Measurements from ENCODE around the gene SLC16A8.

The SLC16A8 gene

GRCh38 chr22:38067028-38067415, 17.0 kb downstream of the SLC16A8 start:
- no peak overlapping the region for H3K9ac ChIP-seq (ENCODE audit: low read depth, low read length)
- H3K9me3 ChIP-seq (ENCODE audit: control insufficient read depth, insufficient read depth, low read length): no peaks in the 10 kb centered on the region
- H3K4me1 ChIP-seq (ENCODE audit: insufficient read depth, low read length): no peaks in the 10 kb centered on the region
- peaks cover 13% of the 10 kb centered on the region; the same call in 1 of the 2 replicates for H3K36me3 ChIP-seq (ENCODE audit: insufficient read depth, low read length)

- Histone ChIP-seq H3K4me1 (ENCODE audit: insufficient read depth, low read length) (no peaks in the 10 kb centered on the region), H3K9me3 (ENCODE audit: control insufficient read depth, insufficient read depth, low read length) (no peaks in the 10 kb centered on the region), H3K9ac (ENCODE audit: low read depth, low read length) (no peak overlapping the region), H3K36me3 (ENCODE audit: insufficient read depth, low read length) (peaks cover 13% of the 10 kb centered on the region; the same call in 1 of the 2 replicates)
Measured at GRCh38 chr22:38066381-38067027, 17.5 kb downstream of the SLC16A8 start.

- Histone ChIP-seq H3K4me1 (ENCODE audit: insufficient read depth, low read length) (no peaks in the 10 kb centered on the region), H3K9ac (ENCODE audit: low read depth, low read length) (no peak overlapping the region), H3K36me3 (ENCODE audit: insufficient read depth, low read length) (peaks cover 13% of the 10 kb centered on the region; the same call in 1 of the 2 replicates), H3K9me3 (ENCODE audit: control insufficient read depth, insufficient read depth, low read length) (no peaks in the 10 kb centered on the region)
Measured at GRCh38 chr22:38065539-38065938, 18.4 kb downstream of the SLC16A8 start.

GRCh38 chr22:38062791-38063190, 21.2 kb downstream of the SLC16A8 start:
- H3K36me3 ChIP-seq (ENCODE audit: insufficient read depth, low read length): peaks cover 11% of the 10 kb centered on the region; the same call in 1 of the 2 replicates

GRCh38 chr22:38056969-38057891, 26.8 kb downstream of the SLC16A8 start, which contains the start of gene PICK1:
Gene PICK1, plus strand, starts transcription at chr22:38057404. Its CDS starts 406 bp downstream, at chr22:38057810.
- Histone ChIP-seq H3K4me1 (ENCODE audit: insufficient read depth, low read length) (0 out of 2 replicates have a peak, but pooled peaks cover 5% of the 10 kb centered on the region), H3K9me3 (ENCODE audit: control insufficient read depth, insufficient read depth, low read length) (no peaks in the 10 kb centered on the region), H3K36me3 (ENCODE audit: insufficient read depth, low read length) (peaks cover 4% of the 10 kb centered on the region; the same call in 1 of the 2 replicates), H3K9ac (ENCODE audit: low read depth, low read length) (peak within 1 kb of the TSS; percentile 80)

More at GRCh38 chr22:38062791-38063190, 21.2 kb downstream of the SLC16A8 start:
- 0 out of 2 replicates have a peak, but pooled peaks cover 3% of the 10 kb centered on the region for H3K4me1 ChIP-seq (ENCODE audit: insufficient read depth, low read length)
- H3K9me3 ChIP-seq (ENCODE audit: control insufficient read depth, insufficient read depth, low read length): no peaks in the 10 kb centered on the region
- no peak overlapping the region for H3K9ac ChIP-seq (ENCODE audit: low read depth, low read length)

- H3K9me3 ChIP-seq (ENCODE audit: control insufficient read depth, insufficient read depth, low read length): no peaks in the 10 kb centered on the region
- H3K4me1 ChIP-seq (ENCODE audit: insufficient read depth, low read length): peaks cover 3% of the 10 kb centered on the region; the same call in 1 of the 2 replicates
- H3K36me3 ChIP-seq (ENCODE audit: insufficient read depth, low read length): no peaks in the 10 kb centered on the region
- no peak overlapping the region for H3K9ac ChIP-seq (ENCODE audit: low read depth, low read length)
Measured at GRCh38 chr22:38051900-38052862, 31.8 kb downstream of the SLC16A8 start.

- Histone ChIP-seq H3K4me1 (ENCODE audit: insufficient read depth, low read length) (peaks cover 3% of the 10 kb centered on the region; the same call in 1 of the 2 replicates), H3K9me3 (ENCODE audit: control insufficient read depth, insufficient read depth, low read length) (no peaks in the 10 kb centered on the region), H3K36me3 (ENCODE audit: insufficient read depth, low read length) (no peaks in the 10 kb centered on the region), H3K9ac (ENCODE audit: low read depth, low read length) (no peak overlapping the region)
Measured at GRCh38 chr22:38051261-38051660, 32.7 kb downstream of the SLC16A8 start.

GRCh38 chr22:38050720-38051119, 33.3 kb downstream of the SLC16A8 start:
- peaks cover 3% of the 10 kb centered on the region; the same call in 1 of the 2 replicates for H3K4me1 ChIP-seq (ENCODE audit: insufficient read depth, low read length)
- no peaks in the 10 kb centered on the region for H3K36me3 ChIP-seq (ENCODE audit: insufficient read depth, low read length)
- H3K9ac ChIP-seq (ENCODE audit: low read depth, low read length): no peak overlapping the region
- H3K9me3 ChIP-seq (ENCODE audit: control insufficient read depth, insufficient read depth, low read length): no peaks in the 10 kb centered on the region

- Histone ChIP-seq H3K4me1 (ENCODE audit: insufficient read depth, low read length) (peaks cover 3% of the 10 kb centered on the region; the same call in 1 of the 2 replicates), H3K36me3 (ENCODE audit: insufficient read depth, low read length) (no peaks in the 10 kb centered on the region), H3K9me3 (ENCODE audit: control insufficient read depth, insufficient read depth, low read length) (no peaks in the 10 kb centered on the region), H3K9ac (ENCODE audit: low read depth, low read length) (no peak overlapping the region)
Measured at GRCh38 chr22:38049812-38050619, 34.0 kb downstream of the SLC16A8 start.

GRCh38 chr22:38046070-38046748, 37.8 kb downstream of the SLC16A8 start:
- Histone ChIP-seq H3K36me3 (ENCODE audit: insufficient read depth, low read length) (no peaks in the 10 kb centered on the region), H3K9me3 (ENCODE audit: control insufficient read depth, insufficient read depth, low read length) (no peaks in the 10 kb centered on the region), H3K4me1 (ENCODE audit: insufficient read depth, low read length) (no peaks in the 10 kb centered on the region), H3K9ac (ENCODE audit: low read depth, low read length) (no peak overlapping the region)

- no peaks in the 10 kb centered on the region for H3K36me3 ChIP-seq (ENCODE audit: insufficient read depth, low read length)
- no peak overlapping the region for H3K9ac ChIP-seq (ENCODE audit: low read depth, low read length)
- no peaks in the 10 kb centered on the region for H3K9me3 ChIP-seq (ENCODE audit: control insufficient read depth, insufficient read depth, low read length)
- H3K4me1 ChIP-seq (ENCODE audit: insufficient read depth, low read length): no peaks in the 10 kb centered on the region
Measured at GRCh38 chr22:38043151-38044039, 40.6 kb downstream of the SLC16A8 start.

GRCh38 chr22:38042488-38042790, 41.5 kb downstream of the SLC16A8 start:
- Histone ChIP-seq H3K9ac (ENCODE audit: low read depth, low read length) (no peak overlapping the region), H3K36me3 (ENCODE audit: insufficient read depth, low read length) (no peaks in the 10 kb centered on the region), H3K4me1 (ENCODE audit: insufficient read depth, low read length) (no peaks in the 10 kb centered on the region), H3K9me3 (ENCODE audit: control insufficient read depth, insufficient read depth, low read length) (no peaks in the 10 kb centered on the region)
